Measurements from ENCODE around the gene SDK1.

Gene SDK1

GRCh38 chr7:4268040-4268965 is 967.3 kb downstream of the SDK1 start:
- TF ChIP-seq, protein P1, sequence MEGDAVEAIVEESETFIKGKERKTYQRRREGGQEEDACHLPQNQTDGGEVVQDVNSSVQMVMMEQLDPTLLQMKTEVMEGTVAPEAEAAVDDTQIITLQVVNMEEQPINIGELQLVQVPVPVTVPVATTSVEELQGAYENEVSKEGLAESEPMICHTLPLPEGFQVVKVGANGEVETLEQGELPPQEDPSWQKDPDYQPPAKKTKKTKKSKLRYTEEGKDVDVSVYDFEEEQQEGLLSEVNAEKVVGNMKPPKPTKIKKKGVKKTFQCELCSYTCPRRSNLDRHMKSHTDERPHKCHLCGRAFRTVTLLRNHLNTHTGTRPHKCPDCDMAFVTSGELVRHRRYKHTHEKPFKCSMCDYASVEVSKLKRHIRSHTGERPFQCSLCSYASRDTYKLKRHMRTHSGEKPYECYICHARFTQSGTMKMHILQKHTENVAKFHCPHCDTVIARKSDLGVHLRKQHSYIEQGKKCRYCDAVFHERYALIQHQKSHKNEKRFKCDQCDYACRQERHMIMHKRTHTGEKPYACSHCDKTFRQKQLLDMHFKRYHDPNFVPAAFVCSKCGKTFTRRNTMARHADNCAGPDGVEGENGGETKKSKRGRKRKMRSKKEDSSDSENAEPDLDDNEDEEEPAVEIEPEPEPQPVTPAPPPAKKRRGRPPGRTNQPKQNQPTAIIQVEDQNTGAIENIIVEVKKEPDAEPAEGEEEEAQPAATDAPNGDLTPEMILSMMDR (IDR thresholded peaks at IDR 0.05): no peak
- Histone ChIP-seq H3K9me3 (no peaks in the 10 kb centered on the region), H3K4me3 (ENCODE audit: low read depth in 1 of 2, low read length in 1 of 2) (no peak overlapping the region), H3K36me3 (no peaks in the 10 kb centered on the region), H3K27ac (no peak overlapping the region), H3K27me3 (peaks cover 15% of the 10 kb centered on the region), H3K4me1 (ENCODE audit: control insufficient read depth in 1 of 2, insufficient read depth in 1 of 2, low read depth in 1 of 2, low read length in 1 of 2) (no peaks in the 10 kb centered on the region)

GRCh38 chr7:4269086-4269485 is 968.0 kb downstream of the SDK1 start:
- Histone ChIP-seq H3K27ac (no peak overlapping the region), H3K4me1 (ENCODE audit: control insufficient read depth in 1 of 2, insufficient read depth in 1 of 2, low read depth in 1 of 2, low read length in 1 of 2) (no peaks in the 10 kb centered on the region), H3K4me3 (ENCODE audit: low read depth in 1 of 2, low read length in 1 of 2) (no peak overlapping the region), H3K27me3 (peaks cover 15% of the 10 kb centered on the region), H3K36me3 (no peaks in the 10 kb centered on the region), H3K9me3 (no peaks in the 10 kb centered on the region)
- TF ChIP-seq, protein P1 (IDR thresholded peaks at IDR 0.05): no peak

GRCh38 chr7:4269746-4270145 is 968.7 kb downstream of the SDK1 start:
- Histone ChIP-seq H3K4me1 (ENCODE audit: control insufficient read depth in 1 of 2, insufficient read depth in 1 of 2, low read depth in 1 of 2, low read length in 1 of 2) (no peaks in the 10 kb centered on the region), H3K27me3 (peaks cover 12% of the 10 kb centered on the region), H3K27ac (no peak overlapping the region), H3K36me3 (no peaks in the 10 kb centered on the region), H3K9me3 (no peaks in the 10 kb centered on the region), H3K4me3 (ENCODE audit: low read depth in 1 of 2, low read length in 1 of 2) (no peak overlapping the region)
- TF ChIP-seq, protein P1 (IDR thresholded peaks at IDR 0.05): no peak

- TF ChIP-seq, protein P1 (IDR thresholded peaks at IDR 0.05): no peak
- Histone ChIP-seq H3K36me3 (no peaks in the 10 kb centered on the region), H3K27me3 (peaks cover 7% of the 10 kb centered on the region), H3K4me3 (ENCODE audit: low read depth in 1 of 2, low read length in 1 of 2) (no peak overlapping the region), H3K27ac (no peak overlapping the region), H3K4me1 (ENCODE audit: control insufficient read depth in 1 of 2, insufficient read depth in 1 of 2, low read depth in 1 of 2, low read length in 1 of 2) (no peaks in the 10 kb centered on the region), H3K9me3 (no peaks in the 10 kb centered on the region)
These were observed 969.2 kb downstream of the SDK1 start for GRCh38 chr7:4270268-4270667.

- Histone ChIP-seq H3K36me3 (no peaks in the 10 kb centered on the region), H3K4me1 (ENCODE audit: control insufficient read depth in 1 of 2, insufficient read depth in 1 of 2, low read depth in 1 of 2, low read length in 1 of 2) (no peaks in the 10 kb centered on the region), H3K9me3 (no peaks in the 10 kb centered on the region), H3K4me3 (ENCODE audit: low read depth in 1 of 2, low read length in 1 of 2) (no peak overlapping the region), H3K27ac (no peak overlapping the region), H3K27me3 (no peaks in the 10 kb centered on the region)
- TF ChIP-seq, protein P1 (IDR thresholded peaks at IDR 0.05): no peak
These were observed 970.1 kb downstream of the SDK1 start for GRCh38 chr7:4270941-4271715.
